HG02759 (cell line): ENCODE measurements around the gene SOHLH1.

Experiments
- ATAC-seq: cut with Tn5 transposase; IDR thresholded peaks from one replicate; pipeline ENCODE4 v1.9.1; 2021; ENCODE audit warnings: mild to moderate bottlenecking, moderate library complexity; ENCODE audit not compliant: unreplicated experiment

SOHLH1 gene

DNA sequence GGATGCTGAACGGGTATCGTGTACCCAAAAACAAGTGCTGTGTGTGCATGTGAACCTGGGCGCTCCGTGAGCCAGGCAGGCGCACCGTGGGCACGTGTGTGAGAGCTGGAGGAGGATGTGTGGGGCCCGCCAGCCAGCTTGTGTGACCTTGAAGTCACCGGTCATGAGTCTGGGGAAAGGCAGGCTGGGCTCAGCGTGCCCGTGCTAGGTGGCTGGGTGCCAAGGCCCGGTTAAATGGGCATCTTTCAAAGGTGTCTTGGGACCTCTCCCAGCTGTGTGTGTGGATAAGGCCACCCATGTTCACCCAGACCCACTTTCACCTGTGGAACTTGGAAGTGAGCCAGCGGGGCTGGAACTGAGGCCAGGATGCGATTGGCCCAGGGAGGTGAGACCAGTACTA, 6.1 kb upstream of the SOHLH1 start:
- no peak for ATAC-seq

DNA sequence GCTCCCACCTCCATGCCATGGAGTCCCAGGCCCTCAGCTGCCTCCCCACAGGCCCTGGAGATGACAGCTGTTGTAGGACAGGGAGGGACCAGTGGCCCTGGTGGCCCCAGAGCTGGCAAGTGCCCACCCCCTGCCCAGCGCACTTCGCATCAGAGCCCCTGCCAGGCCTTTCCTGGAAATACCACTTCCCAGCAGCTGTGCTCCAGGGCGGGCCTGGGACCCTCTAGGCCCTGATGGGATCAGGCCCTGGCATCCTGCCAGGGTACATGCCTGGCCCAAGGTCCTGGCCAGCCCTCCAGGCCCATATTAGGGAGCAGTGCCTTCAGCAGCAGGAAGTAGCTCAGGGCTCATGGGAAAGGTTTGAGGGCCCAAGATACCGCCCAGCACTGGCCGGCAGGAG, 5.2 kb upstream of the SOHLH1 start:
- ATAC-seq = no peak

DNA sequence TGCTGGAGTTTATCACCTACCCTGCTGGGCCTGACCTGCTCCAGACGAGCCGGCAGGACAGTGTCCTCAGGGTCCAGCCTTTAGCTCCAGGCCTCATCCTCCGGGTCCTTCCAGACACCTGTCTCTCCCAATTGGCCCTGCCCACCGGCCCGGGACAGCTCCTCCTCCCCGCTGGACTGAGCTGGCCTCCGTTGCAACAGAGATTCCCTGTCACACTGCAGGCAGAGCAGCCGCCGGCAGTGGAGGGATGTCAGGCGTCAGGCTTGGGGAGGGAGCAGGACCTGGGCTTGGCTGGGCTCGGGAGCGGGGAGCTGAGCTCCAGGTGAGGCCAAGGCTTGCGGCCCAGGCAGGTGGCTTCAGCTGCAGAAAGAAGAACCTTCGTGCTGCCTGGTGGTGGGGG, 4.4 kb upstream of the SOHLH1 start:
- ATAC-seq = no peak

DNA sequence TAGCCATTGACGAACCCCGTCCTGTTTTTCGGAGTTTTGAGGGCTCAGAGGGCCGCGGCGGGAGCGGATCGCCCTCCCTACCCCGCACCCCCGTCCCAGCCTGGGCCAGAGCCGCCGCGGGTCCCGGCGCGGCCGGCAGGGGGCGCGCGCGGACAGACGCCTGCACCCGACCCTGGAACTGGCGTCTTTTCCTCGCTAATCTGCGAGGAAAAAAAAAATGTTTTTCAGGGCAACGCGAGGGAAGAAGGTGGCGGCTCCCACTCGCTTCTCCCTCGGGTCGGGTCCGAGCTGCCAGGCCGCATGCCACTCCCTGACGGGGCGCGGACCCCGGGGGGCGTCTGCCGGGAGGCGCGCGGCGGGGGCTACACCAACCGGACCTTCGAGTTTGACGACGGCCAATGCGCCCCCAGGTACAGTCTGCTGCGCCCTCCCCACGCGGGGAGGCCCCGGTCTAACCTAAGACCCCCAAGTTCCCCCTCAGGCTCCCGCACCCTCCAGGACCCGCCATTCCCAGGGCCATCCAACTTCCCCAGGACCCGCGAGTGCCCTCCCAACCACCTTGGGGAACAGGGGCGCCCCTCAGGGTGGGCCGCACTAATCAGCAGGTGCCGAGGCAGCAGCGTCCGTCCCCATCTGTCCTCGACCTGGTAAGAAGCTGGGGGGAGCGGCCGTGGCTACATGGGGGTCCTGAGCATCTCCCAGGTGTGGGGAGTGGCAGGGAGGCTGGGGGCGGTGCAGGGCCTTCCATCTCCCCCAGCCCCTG, 2.9 kb upstream of the SOHLH1 start, which contains the start of gene KCNT1:
Gene KCNT1, plus strand, starts transcription at position 227 of the 763 bp plus-strand sequence. Its CDS starts 74 bp downstream, at position 301.
- ATAC-seq = no peak

DNA sequence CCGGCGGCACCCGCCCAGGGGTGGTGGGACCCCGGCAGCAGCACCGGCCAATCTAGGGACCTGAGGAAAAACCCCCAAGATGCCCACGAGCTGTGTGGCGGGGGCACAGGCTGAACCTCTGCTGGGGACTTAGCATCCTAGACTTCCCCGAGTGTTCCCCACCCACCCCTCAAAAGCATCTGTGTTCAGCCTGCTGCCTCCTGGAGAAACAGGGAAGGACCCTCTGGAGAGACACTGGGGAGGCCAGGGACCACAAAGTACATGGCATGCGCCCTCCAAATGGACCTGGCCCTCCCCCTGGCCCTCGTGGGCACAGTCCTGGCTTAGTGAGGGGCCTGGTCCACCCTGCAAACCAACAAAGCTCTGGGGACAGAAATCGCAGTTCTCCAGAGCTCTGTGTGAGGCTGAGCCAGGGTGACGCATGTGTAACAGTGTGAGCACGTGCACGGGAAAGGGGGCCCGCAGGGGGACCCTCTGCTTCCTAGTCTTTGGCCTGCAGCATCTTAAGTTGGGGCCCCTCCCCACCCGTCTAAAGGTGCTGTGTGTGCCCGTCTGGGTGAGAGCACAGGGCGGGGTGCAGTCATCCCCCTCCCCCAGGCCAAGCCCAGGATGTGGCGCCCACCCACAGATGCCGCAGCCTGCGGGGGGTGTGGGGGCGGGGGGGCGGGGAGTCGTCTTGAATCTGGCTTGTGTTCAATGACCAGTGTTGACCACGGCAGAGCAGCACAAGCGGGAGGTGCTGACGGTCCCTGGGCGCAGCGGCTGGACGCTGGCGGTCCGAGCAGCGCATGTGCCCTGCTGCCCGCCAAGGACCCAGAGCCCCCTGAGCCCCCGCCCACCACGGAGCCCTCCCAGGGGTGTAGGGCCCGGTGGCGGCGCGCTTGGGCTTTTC, 2.0 kb upstream of the SOHLH1 start:
- ATAC-seq = no peak

DNA sequence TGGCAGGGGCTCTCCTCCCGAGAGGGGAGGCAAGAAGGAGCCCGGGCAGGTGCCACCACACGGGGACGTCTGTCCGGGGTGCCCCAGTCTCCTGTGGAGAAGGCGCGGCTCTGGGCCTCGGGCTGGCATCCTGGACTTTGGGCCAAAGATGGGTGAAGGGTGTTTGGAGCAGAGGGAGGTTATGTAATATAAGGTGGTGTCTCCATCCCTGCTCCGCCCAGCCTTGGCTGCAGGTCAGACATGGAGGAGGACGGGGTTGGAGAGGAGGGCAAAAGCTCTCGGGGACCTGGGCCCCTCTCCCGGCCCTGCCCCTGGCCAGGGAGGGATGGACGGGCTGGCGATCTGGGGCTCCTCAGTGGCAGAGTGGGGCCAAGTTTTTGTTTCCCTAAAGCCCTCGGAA, 1.2 kb upstream of the SOHLH1 start:
- ATAC-seq = no peak

DNA sequence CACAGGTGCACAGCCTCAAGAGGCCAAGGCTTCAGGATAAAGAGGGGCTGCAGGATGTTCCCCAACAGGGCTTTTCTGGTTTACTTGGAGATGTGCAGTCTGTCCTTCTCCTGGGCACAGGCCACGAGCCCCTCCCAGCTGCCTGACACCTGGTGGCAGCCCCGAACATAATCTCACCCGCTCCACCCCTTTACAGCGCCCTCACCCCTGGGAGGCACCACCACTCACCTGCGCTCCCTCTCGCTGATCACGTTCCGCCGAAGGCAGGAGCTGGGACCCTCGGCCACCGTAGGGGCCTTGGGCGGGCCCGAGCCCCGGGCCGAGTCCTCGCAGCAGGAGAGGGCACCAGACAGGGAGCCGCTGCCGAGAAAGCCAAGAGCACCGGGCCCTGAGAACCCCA, 514 bp downstream of the SOHLH1 start:
- no peak for ATAC-seq

DNA sequence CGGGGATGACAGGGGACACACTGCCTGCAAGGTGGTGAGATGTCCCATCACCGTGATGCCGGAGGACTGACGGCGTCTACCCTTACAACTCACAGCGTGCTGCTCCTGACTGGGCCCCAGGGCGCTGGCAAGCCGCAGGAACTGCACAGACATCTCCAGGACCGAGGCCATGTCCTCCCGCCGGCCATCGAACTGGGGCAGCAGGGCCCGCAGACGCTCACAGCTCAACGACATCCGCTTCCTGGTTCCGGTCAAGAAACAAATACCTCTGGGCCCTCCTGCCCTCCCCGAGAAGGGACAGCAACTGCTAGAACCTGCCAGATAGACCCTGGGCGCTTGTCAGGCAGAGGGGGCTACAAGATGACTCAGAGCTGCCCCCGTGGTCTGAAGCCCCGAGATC, 1.0 kb downstream of the SOHLH1 start:
- no peak for ATAC-seq

DNA sequence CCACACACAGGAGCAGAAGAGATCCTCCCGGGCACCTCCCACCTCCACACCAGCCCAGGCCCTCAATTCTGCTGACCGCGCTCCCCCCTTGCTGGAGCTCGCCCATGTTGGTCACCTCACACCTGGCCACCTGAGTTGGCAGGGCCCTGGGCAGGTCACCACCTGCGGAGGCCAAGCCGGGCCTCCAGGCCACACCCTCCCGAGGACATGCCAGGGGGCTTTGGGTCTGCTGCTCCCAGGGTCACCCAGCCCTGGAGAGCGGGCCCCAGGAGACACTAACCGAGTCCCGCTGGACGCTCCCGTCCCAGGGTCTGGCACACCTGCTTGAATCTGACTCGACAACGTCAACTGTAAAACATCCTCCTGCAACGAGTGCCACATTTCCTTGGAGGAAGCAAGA, 2.1 kb downstream of the SOHLH1 start:
- ATAC-seq = no peak

DNA sequence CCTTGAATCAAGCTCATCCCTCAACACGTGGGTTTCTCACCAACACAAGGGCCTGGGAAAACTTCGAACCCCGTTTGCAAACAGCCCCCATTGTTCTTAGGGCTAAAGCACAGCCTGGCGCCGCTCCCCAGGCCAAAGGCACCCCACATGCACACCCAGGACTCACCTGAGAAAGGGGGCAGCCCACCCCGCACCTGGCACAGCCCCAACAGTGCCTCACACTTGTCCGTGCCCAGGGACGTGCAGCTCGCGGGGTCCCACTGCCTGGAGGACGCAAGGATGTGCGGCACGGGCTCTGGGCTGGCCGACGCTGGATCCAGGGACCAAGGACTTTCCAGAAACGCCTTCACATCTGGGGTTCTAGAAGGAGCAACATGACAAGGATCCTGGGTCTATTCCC, 2.8 kb downstream of the SOHLH1 start:
- ATAC-seq = no peak

DNA sequence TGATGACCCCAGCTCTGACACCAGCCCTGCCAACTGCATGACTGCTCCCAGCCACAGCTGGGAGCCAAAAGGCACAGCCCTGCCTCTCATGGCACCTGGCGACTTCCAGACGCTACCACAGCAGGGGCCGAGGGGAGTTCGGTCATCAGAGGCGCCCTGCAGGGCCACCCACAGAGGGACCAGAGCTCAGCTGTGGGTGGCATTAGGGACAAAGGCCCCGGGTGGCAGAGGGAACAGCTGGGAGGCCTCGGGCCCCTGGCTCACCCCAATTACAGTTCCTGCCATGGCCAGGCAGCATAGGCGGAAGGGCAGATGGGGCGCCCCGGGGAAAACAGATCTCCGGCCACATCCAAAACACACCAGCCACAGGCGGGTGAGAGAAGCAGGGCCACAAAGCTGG, 3.6 kb downstream of the SOHLH1 start:
- ATAC-seq = no peak

DNA sequence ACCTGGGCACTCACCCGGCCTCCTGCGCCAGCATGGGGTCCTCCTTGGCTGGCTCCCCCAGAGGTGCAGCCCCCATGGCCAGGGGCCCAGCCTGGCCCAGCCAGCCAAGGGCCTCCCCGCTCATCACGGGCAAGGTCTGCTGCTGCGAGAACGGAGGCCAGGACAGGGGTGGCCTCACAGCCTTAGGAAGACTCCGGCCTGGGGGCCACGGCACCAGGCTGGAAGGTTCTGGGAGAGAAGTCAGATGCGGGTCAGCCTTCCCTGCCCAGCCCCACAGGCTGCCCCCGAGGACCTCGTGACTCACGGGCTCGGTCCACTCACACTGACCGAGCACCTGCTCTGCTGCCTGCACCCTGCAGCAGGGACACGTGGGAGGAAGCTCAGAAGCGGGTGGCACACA, 4.2 kb downstream of the SOHLH1 start:
- ATAC-seq = no peak

DNA sequence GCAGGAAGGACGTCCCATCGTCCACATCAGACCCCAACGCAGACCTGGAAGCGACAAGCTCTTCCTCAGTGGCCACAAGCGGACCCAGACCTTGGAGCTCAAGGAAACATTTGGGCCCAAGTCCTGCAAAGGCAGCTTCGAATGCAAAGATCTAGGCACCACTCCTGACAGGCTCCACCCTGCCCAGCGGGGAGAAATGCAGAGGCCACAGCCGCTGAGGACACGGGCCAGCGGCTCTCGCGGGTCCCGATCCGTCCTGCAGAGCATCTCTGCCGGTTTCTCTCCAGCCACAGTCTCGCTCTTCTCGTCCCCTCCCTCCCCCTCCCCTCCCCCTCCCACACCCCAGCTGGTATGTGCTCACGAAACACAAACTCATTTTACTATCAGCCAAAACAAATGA, 4.9 kb downstream of the SOHLH1 start:
- no peak for ATAC-seq

DNA sequence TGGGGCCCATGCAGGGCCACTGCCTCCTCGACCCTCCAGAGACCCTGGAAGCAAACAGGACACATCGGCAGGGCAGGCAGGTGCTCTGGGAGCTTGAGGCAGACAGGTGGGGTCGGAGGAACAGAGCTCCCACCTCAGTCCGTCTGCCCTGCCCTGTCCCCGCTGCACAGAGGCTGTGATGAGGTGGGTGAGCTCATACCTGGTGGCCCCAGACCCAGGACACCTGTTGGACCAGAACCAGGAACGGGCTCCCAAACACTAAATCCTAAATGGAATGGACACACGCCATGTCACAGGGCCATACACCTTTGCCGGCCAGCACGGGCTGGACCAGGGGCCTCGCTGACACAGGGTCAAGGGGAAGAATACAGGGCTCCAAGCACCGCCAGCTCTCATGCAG, 5.5 kb downstream of the SOHLH1 start:
- no peak for ATAC-seq

DNA sequence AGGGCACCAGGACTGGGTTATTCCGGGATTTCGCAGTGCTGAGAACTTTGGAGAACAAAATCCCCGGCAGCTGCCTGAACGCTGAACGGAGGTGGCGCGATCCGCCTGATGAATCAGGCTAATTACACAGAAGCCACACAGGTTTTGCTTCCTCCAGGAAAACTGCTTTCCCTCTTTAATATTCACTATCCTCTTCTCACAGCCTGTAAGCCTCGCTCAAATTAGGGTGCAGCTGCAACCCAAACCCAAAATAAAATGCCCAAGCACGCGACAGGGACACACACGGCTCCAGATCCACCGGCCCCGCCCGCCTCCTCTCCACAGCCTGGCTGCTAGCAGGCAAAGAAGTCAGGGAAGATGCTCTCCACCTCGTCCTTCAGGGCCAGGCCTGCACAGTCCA, 6.0 kb downstream of the SOHLH1 start:
- ATAC-seq = no peak

DNA sequence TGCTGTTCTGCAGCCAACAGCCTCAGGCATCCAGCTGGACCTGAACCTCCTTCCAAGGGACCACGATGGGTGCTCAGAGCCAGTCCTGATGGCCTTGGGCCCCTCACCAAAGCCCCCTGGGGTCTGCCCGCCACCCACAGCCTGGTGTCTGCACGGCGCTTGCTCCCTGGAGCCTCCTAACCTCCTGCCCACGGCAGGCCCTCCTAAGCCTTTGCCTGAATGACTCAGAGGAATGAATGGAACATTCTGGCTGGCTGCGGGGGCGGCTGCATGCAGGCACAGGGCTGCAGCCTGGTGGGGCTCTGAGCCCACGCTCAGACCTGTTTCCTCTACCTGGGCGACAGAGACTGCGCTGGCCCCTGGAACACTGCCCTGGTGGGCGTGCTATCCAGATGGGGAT, 6.9 kb downstream of the SOHLH1 start:
- ATAC-seq = no peak

DNA sequence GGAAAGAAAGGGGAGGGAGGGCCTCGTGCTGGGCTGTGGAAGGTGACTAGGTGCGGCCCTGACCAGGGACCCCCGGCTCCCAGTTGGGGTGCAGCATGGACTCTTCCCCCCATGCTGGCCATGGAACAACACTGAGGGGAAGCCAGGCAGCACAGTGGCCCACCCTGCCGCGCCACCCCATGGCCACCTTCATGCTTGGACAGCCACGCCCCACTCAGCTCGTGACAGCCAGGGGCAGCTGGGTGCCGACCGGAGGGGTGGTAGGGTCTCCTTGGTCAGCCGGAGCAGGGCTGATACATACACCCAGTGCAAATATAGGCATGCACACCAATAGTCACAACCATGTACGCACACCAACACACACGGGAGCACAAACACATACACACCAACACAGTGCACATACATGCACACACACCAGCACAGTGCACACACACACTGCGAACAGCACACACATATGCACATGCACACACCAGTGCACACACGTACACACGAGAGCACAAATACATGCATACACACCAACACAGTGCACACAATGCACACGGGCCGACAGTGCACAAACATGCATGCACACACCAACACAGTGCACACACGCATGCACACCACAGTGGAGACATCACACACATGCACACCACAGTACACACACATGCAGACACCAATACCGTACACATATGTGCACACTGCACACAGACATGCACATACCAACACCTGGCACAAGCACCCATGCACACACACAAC, 8.3 kb downstream of the SOHLH1 start:
- no peak for ATAC-seq

DNA sequence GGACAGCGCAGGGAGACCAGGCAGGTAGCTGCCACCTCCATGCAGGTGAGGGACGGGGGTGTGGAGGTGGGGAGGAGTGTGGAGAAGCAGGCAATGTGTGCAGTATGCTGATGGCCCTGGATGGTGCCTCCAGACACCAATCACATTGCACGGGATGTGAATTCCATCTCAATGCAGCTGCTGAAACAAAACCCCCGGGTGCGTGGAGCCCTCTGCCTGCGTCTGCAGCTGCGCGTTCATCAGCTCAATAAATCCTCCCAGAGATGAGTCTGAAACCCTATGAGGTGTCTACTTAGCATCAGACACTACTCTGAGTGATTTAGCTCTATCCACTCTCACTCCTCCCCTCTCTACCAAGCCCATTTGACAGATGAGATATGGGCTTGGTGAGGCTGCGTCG, 10.3 kb downstream of the SOHLH1 start:
- no peak for ATAC-seq

DNA sequence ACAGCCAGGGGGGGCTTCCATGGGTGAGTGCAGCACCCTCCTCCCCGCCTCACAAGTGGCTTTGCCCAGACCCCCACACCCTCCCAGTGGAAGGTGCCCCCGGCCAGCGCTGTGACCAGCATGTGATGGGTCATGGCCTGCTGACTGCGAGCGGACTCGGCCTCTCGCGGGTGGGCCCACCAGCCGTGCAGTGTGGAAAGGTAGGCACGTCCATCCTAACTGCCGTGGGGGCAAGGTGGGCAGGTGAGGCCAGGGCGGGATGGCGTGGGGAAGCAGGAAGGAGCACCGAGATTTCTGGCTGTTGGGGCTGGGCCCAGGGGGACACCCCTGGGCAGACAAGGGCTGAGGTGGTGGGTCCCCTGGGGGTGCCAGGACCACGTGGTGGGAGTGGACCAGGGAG, 12.1 kb downstream of the SOHLH1 start:
- no peak for ATAC-seq

DNA sequence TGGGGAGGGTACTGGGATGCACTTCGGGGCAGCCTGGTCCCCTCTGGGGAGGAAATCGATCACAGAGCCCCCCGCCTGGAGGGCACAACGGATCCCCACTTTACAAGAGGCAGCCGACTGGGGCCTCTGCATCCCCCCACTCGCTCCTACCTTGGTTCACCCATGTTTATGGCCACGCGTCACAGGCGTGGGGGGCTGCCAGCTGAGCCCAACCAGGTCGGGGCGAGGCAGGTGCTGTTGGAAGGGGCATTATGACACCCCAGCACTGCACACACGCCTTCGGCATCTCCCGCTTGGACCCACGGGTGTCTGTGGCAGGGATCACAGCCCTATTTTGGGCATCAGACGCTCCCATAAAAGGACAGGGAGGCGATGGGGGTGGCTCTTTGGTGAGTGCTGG, 14.6 kb downstream of the SOHLH1 start:
- ATAC-seq = no peak

DNA sequence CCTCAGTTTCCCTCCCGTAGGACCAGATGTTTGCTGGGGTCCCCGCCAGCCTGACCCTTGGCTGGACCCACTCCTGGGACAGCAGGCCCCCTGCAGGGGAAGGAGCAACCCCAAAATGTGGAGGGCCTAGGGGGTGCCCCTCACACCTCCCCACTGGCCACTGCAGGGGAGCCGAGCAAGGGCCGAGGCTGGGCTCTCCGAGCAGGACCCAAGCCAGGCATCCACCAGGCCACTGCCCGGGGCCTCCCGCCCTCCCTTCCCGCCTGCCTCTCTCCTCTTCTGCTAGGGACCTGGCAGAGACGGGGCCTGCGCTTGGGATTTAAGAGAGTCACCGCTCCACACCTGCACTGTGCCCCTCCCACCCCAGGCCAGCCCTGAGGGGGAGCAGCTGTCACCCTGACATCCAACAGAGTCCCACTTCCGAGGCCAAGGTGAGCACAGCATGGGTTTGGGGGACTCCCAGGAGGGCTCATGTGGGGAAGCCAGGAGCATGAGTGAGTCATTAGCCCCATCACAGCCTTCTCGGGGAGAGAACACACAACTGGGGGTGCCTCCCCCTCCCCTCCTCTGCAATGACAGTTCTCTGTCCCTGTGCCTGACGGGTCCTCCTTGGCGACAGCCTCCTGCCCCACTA, 15.8 kb downstream of the SOHLH1 start:
- no peak for ATAC-seq
